ENCODE results near the gene E2F4.

- no peak for TF ChIP-seq POLR2AphosphoS5 (IDR thresholded peaks at IDR 0.05; ENCODE audit: low read depth, low read length)
- no peak for TF ChIP-seq POLR2A (IDR thresholded peaks at IDR 0.05; ENCODE audit: low read depth, low read length)
- TF ChIP-seq TAF1 (IDR thresholded peaks at IDR 0.05; ENCODE audit: low read depth, low read length): no peak
- no peak for TF ChIP-seq PAX5 (IDR thresholded peaks at IDR 0.05; ENCODE audit: insufficient read depth, low read length, severe bottlenecking)
These were observed 40.4 kb upstream of the E2F4 start for GRCh38 chr16:67151431-67152097.
